Caco-2 (cell line): ENCODE data around the gene LMO2. TPM values are rescaled to one million over a fixed set of nuclear protein-coding genes. Genes with fewer than 3 reads are reported as not detected.

Source experiments
- BruUV-seq: library from RNA; stranded (reverse); fragments of 400-500 nt; replicated peaks from 2 replicates; lab custom pipeline; 2021; lab: Mats Ljungman, UMichigan
- CTCF ChIA-PET: fragments of 300-600 bp; sonication (Branson Sonifier 250); formaldehyde crosslinking; loops from one replicate; lab custom pipeline; 2022; ENCODE audit warnings: antibody characterized with exemption; lab: Charles Lee
- POLR2A ChIA-PET: fragments of 300-600 bp; sonication (Branson Sonifier 250); formaldehyde crosslinking; loops from one replicate; lab custom pipeline; 2022; ENCODE audit warnings: antibody characterized with exemption; lab: Charles Lee
- DNase-seq, 2 experiments: peaks; one replicate each; pipeline versions ENCODE4 v3.0.0 to v3.0.0-alpha.2; 2020 to 2022
- H3K27me3 ChIP-seq: replicated peaks from 2 replicates; pipeline ENCODE4 v1.6.0; 2011; ENCODE audit warnings: low read length; ENCODE audit not compliant: control insufficient read depth, insufficient read depth
- H3K36me3 ChIP-seq: 2 replicates; pipeline ENCODE4 v1.5.1; 2011; ENCODE audit warnings: low read length; ENCODE audit not compliant: control insufficient read depth, insufficient read depth
- H3K4me1 ChIP-seq: fragments of 250-450 bp; sonication (Bioruptor Pico); 2 replicates; pipeline ENCODE4 v1.5.1; 2020; ENCODE audit warnings: mild to moderate bottlenecking
- H3K4me3 ChIP-seq: 2 replicates; pipeline ENCODE4 v1.5.1; 2011; ENCODE audit warnings: low read depth, mild to moderate bottlenecking, control low read depth, low read length
- H3K9me3 ChIP-seq: fragments of 250-450 bp; sonication (Bioruptor Pico); 2 replicates; pipeline ENCODE4 v1.5.1; 2020; ENCODE audit warnings: mild to moderate bottlenecking, moderate library complexity
- H3K27ac Mint-ChIP-seq: one replicate; pipeline ENCODE4 v1.8.0; 2022; ENCODE audit warnings: mixed read lengths; ENCODE audit not compliant: unreplicated experiment
- H3K27me3 Mint-ChIP-seq: one replicate; pipeline ENCODE4 v1.8.0; 2022; ENCODE audit warnings: mixed read lengths; ENCODE audit not compliant: insufficient read depth, unreplicated experiment
- H3K36me3 Mint-ChIP-seq: one replicate; pipeline ENCODE4 v1.8.0; 2022; ENCODE audit warnings: mild to moderate bottlenecking, mixed read lengths; ENCODE audit not compliant: insufficient read depth, unreplicated experiment
- H3K4me1 Mint-ChIP-seq: one replicate; pipeline ENCODE4 v1.8.0; 2022; ENCODE audit warnings: low read depth, mixed read lengths; ENCODE audit not compliant: unreplicated experiment
- H3K4me3 Mint-ChIP-seq: one replicate; pipeline ENCODE4 v1.8.0; 2022; ENCODE audit warnings: mild to moderate bottlenecking, moderate library complexity, mixed read lengths; ENCODE audit not compliant: unreplicated experiment
- H3K9me3 Mint-ChIP-seq: one replicate; pipeline ENCODE4 v1.8.0; 2022; ENCODE audit warnings: mixed read lengths; ENCODE audit not compliant: unreplicated experiment
- CTCF ChIP-seq, 2 experiments: fragments of 200-600 bp in 1 of 2; IDR thresholded peaks; 1 replicate in 1 of 2; 2 replicates in 1 of 2; pipeline versions ENCODE4 v1.5.1 to v1.8.0; 2011 to 2022; ENCODE audit warnings: antibody characterized with exemption in 1 of 2, control low read depth in 1 of 2, inconsistent platforms in 1 of 2, low read depth in 1 of 2, low read length in 1 of 2, mild to moderate bottlenecking in 1 of 2, moderate library complexity in 1 of 2; ENCODE audit not compliant: insufficient read depth in 1 of 2, severe bottlenecking in 1 of 2, unreplicated experiment in 1 of 2
- intact Hi-C: fragments of 100-400 bp; cut with micrococcal nuclease; formaldehyde crosslinking; loops from one replicate; pipeline ENCODE4 v1.10.0; 2022; ENCODE audit not compliant: unreplicated experiment
- total RNA-seq: library from RNA; stranded (reverse); gene quantifications from 2 replicates; pipeline ENCODE4 v1.2.3, GENCODE V29; 2022

Gene LMO2
- total RNA-seq, 1 experiment from 2014 or later = 0.29 TPM

- Mint-ChIP-seq H3K4me1 (no peaks in the 10 kb centered on the region), H3K27me3 (peaks cover 22% of the 10 kb centered on the region), H3K36me3 (no peaks in the 10 kb centered on the region), H3K9me3 (peaks cover 9% of the 10 kb centered on the region), H3K27ac (no peak overlapping the region), H3K4me3 (no peak overlapping the region)
- Histone ChIP-seq H3K36me3 (no peaks in the 10 kb centered on the region), H3K4me1 (no peaks in the 10 kb centered on the region), H3K27me3 (peaks cover 1% of the 10 kb centered on the region; the same call in 1 of the 2 replicates), H3K4me3 (no peak overlapping the region), H3K9me3 (no peaks in the 10 kb centered on the region)
- BruUV-seq = no TSS peak
- no peak for DNase-seq
- intact Hi-C loops = no loop called here
- TF ChIP-seq CTCF (IDR thresholded peaks at IDR 0.05; ENCODE audit: insufficient read depth in 1 of 2, low read depth in 1 of 2, low read length in 1 of 2, severe bottlenecking in 1 of 2, unreplicated experiment in 1 of 2) = no peak
- CTCF ChIA-PET = no interaction called here
- POLR2A ChIA-PET = no interaction called here
These were observed 24.9 kb upstream of the LMO2 start for GRCh38 chr11:33916736-33917135.

- no peak for TF ChIP-seq CTCF (IDR thresholded peaks at IDR 0.05; ENCODE audit: insufficient read depth in 1 of 2, low read depth in 1 of 2, low read length in 1 of 2, severe bottlenecking in 1 of 2, unreplicated experiment in 1 of 2)
- H3K9me3 Mint-ChIP-seq = peaks cover 9% of the 10 kb centered on the region
- Histone ChIP-seq H3K9me3 (no peaks in the 10 kb centered on the region), H3K4me1 (no peaks in the 10 kb centered on the region), H3K4me3 (no peak overlapping the region), H3K27me3 (peaks cover 1% of the 10 kb centered on the region; the same call in 1 of the 2 replicates), H3K36me3 (no peaks in the 10 kb centered on the region)
- no peaks in the 10 kb centered on the region for H3K4me1 Mint-ChIP-seq
- intact Hi-C loops = no loop called here
- POLR2A ChIA-PET = no interaction called here
- BruUV-seq = no TSS peak
- no peak for DNase-seq
- no peak overlapping the region for H3K27ac Mint-ChIP-seq
- CTCF ChIA-PET = no interaction called here
- no peaks in the 10 kb centered on the region for H3K36me3 Mint-ChIP-seq
- no peak overlapping the region for H3K4me3 Mint-ChIP-seq
- peaks cover 20% of the 10 kb centered on the region for H3K27me3 Mint-ChIP-seq
These were observed 23.6 kb upstream of the LMO2 start for GRCh38 chr11:33915526-33915925.

- no peaks in the 10 kb centered on the region; the same call in 1 of the 2 replicates for H3K27me3 ChIP-seq
- H3K4me3 Mint-ChIP-seq = no peak overlapping the region
- no peak overlapping the region for H3K4me3 ChIP-seq
- ChIA-PET CTCF (no interaction called here), POLR2A (no interaction called here)
- no peaks in the 10 kb centered on the region for H3K4me1 ChIP-seq
- H3K9me3 ChIP-seq = no peaks in the 10 kb centered on the region
- no peak overlapping the region for H3K27ac Mint-ChIP-seq
- peaks cover 14% of the 10 kb centered on the region for H3K27me3 Mint-ChIP-seq
- DNase-seq = no peak
- no peaks in the 10 kb centered on the region for H3K4me1 Mint-ChIP-seq
- peaks cover 9% of the 10 kb centered on the region for H3K9me3 Mint-ChIP-seq
- no TSS peak for BruUV-seq
- intact Hi-C loops = no loop called here
- H3K36me3 Mint-ChIP-seq = no peaks in the 10 kb centered on the region
- H3K36me3 ChIP-seq = no peaks in the 10 kb centered on the region
- TF ChIP-seq CTCF (IDR thresholded peaks at IDR 0.05; ENCODE audit: insufficient read depth in 1 of 2, low read depth in 1 of 2, low read length in 1 of 2, severe bottlenecking in 1 of 2, unreplicated experiment in 1 of 2) = no peak
These were observed 22.1 kb upstream of the LMO2 start for GRCh38 chr11:33913991-33914390.
